ENCODE measurements around the gene LRRTM4. TPM values are rescaled to one million over a fixed set of nuclear protein-coding genes. Genes with fewer than 3 reads are reported as not detected.

Gene LRRTM4
- total RNA-seq, 4 donors from 2014 or later: not detected

DNA sequence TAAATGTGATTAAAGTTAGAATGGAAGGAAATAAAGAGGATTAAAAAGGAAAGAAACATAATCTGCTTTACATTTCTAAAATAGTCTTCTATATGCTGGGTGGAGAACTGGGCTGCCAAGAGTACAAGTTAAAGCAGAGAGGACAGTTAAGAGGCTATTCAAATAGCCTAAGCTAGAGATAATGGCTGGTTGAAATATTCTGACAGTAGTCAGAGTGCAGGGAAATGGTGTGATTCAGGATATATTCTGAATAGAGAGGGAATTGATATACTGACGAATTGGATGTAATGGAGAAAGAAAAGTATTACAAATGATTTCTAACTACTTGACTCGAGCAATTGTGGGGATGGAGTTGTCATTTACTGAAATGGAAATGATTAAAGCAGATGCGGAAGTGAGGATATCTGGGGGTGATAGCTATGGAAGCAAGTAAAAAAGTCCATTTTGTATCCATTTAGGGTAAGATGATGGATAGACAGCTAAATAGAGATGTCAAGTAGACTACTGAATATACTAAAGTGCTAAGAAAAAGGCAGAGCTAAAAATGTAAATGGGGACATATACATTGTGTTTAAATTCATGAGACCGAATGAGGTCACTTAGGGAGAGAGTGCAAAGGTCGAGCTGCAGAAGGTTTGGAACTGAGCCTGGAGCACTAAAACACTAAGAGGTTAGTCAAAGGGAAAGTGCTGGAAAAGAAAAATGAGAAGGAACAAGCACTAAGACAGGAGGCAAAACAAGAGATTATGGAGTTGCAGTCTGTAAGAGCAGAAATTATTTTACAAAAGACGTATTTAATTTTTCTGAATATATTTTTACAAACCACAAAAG is 696.8 kb downstream of the LRRTM4 start:
- H3K4me3 ChIP-seq (replicated peaks in 1 of 3): no peak overlapping the region

GRCh38 chr2:76821731-76822130 is 700.4 kb downstream of the LRRTM4 start:
- no peaks in the 10 kb centered on the region for H3K9me3 ChIP-seq
- no peaks in the 10 kb centered on the region for H3K36me3 ChIP-seq
- intact Hi-C loops (cut with DNase I): no loop called here
- H3K4me3 ChIP-seq (replicated peaks in 1 of 3): no peak overlapping the region
- 83 to 86% methylated on average over 2 of the region's 2 CpGs for WGBS, 2 donors
- no peaks in the 10 kb centered on the region for H3K4me1 ChIP-seq
- no peak for DNase-seq
- no peaks in the 10 kb centered on the region for H3K27me3 ChIP-seq
- H3K27ac ChIP-seq: no peak overlapping the region
- TF ChIP-seq, protein P1, sequence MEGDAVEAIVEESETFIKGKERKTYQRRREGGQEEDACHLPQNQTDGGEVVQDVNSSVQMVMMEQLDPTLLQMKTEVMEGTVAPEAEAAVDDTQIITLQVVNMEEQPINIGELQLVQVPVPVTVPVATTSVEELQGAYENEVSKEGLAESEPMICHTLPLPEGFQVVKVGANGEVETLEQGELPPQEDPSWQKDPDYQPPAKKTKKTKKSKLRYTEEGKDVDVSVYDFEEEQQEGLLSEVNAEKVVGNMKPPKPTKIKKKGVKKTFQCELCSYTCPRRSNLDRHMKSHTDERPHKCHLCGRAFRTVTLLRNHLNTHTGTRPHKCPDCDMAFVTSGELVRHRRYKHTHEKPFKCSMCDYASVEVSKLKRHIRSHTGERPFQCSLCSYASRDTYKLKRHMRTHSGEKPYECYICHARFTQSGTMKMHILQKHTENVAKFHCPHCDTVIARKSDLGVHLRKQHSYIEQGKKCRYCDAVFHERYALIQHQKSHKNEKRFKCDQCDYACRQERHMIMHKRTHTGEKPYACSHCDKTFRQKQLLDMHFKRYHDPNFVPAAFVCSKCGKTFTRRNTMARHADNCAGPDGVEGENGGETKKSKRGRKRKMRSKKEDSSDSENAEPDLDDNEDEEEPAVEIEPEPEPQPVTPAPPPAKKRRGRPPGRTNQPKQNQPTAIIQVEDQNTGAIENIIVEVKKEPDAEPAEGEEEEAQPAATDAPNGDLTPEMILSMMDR (IDR thresholded peaks at IDR 0.05): no peak

More for the DNA sequence above, 696.8 kb downstream of the LRRTM4 start:
- TF ChIP-seq, protein P1 (IDR thresholded peaks at IDR 0.05): no peak
- TF ChIP-seq POLR2A (IDR thresholded peaks at IDR 0.05): no peak
- no peaks in the 10 kb centered on the region for H3K36me3 ChIP-seq
- H3K27me3 ChIP-seq: no peaks in the 10 kb centered on the region
- H3K27ac ChIP-seq: no peak overlapping the region
- intact Hi-C loops (cut with DNase I): no loop called here
- DNase-seq: no peak
- H3K9me3 ChIP-seq: no peaks in the 10 kb centered on the region
- H3K4me1 ChIP-seq: no peaks in the 10 kb centered on the region
- 64 to 73% methylated on average over 6 of the region's 6 CpGs for WGBS, 2 donors

DNA sequence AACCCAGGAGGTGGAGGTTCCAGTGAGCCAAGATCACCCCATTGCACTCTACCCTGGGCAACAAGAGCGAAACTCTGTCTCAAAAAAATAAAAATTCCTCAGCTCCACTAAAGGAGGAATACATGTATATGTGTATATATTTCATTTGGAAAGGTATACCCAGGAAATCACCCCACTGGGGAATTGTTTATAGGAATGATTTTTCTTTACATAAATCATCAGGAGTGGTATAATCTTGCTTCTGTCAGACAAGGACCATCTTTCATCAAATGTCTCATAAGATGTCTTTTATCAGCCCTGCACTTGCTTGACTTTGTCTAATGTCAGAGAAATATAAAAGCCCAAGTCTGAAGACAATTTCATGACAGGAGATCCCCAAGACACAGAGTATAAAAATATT is 709.1 kb downstream of the LRRTM4 start:
- Histone ChIP-seq H3K36me3 (no peaks in the 10 kb centered on the region), H3K27ac (no peak overlapping the region), H3K4me3 (replicated peaks in 1 of 3) (no peak overlapping the region), H3K27me3 (no peaks in the 10 kb centered on the region), H3K9me3 (no peaks in the 10 kb centered on the region), H3K4me1 (no peaks in the 10 kb centered on the region)
- WGBS, 2 donors: 97 to 100% methylated on average over 1 of the region's 1 CpG
- TF ChIP-seq POLR2A (IDR thresholded peaks at IDR 0.05): no peak
- TF ChIP-seq, protein P1 (IDR thresholded peaks at IDR 0.05): no peak
- no peak for DNase-seq
- intact Hi-C loops (cut with DNase I): no loop called here

DNA sequence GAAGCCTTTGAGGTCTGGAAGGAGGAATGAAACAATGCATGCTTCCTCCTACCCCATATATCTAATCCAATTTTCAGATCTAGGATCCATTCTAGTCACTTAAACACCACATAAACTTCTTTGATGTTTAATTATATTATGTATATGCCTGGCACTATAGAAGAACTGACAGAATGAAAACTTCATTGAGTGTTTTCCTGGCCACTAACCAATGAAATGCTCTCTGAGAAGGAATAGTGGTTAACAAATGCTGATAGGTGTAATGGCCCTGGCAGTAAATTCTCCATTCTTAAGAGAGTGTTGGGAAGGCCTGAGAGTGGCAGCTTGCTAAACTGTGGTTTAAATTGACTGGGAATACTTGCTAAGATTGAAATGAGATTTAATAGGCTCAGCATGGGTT is 710.0 kb downstream of the LRRTM4 start:
- Histone ChIP-seq H3K27ac (no peak overlapping the region), H3K9me3 (no peaks in the 10 kb centered on the region), H3K27me3 (no peaks in the 10 kb centered on the region), H3K4me1 (no peaks in the 10 kb centered on the region), H3K4me3 (replicated peaks in 1 of 3) (no peak overlapping the region), H3K36me3 (no peaks in the 10 kb centered on the region)
- TF ChIP-seq, protein P1 (IDR thresholded peaks at IDR 0.05): no peak
- TF ChIP-seq POLR2A (IDR thresholded peaks at IDR 0.05): no peak
- intact Hi-C loops (cut with DNase I): no loop called here
- DNase-seq: no peak

- DNase-seq: no peak
- Histone ChIP-seq H3K27ac (no peak overlapping the region), H3K27me3 (no peaks in the 10 kb centered on the region), H3K36me3 (no peaks in the 10 kb centered on the region), H3K4me1 (no peaks in the 10 kb centered on the region), H3K9me3 (no peaks in the 10 kb centered on the region), H3K4me3 (replicated peaks in 1 of 3) (no peak overlapping the region)
- TF ChIP-seq POLR2A (IDR thresholded peaks at IDR 0.05): no peak
- TF ChIP-seq, protein P1 (IDR thresholded peaks at IDR 0.05): no peak
- 74 to 82% methylated on average over 1 of the region's 1 CpG for WGBS, 2 donors
- intact Hi-C loops (cut with DNase I): no loop called here
Observed at GRCh38 chr2:76809136-76809535, 713.0 kb downstream of the LRRTM4 start.

Data from thyroid gland (tissue), 4 donors.